Liver (tissue), 9 donors: Measurements from ENCODE around the gene HACE1. TPM values are rescaled to one million over a fixed set of nuclear protein-coding genes. Genes with fewer than 3 reads are reported as not detected.

ENCODE experiments used
- DNase-seq: peaks from one replicate; pipeline ENCODE4 v3.0.0-alpha.2; 2017; ENCODE audit warnings: low spot score
- H3K27ac ChIP-seq, 2 donors: one replicate each; pipeline ENCODE4 v1.7.0; 2013; ENCODE audit warnings: inconsistent platforms in 2 of 2, low read length in 2 of 2, control low read depth in 1 of 2, low read depth in 1 of 2, mild to moderate bottlenecking in 1 of 2
- H3K27me3 ChIP-seq, 4 donors: one replicate each; pipeline versions ENCODE4 v1.6.1 to v1.7.0; 2013; ENCODE audit warnings: low read length in 3 of 4, inconsistent platforms in 1 of 4, mild to moderate bottlenecking in 1 of 4, moderate library complexity in 1 of 4; ENCODE audit not compliant: control insufficient read depth in 4 of 4, insufficient read depth in 4 of 4
- H3K36me3 ChIP-seq, 4 donors: one replicate each; pipeline versions ENCODE4 v1.6.1 to v1.7.0; 2013; ENCODE audit warnings: low read length in 3 of 4, mild to moderate bottlenecking in 3 of 4, low read depth in 1 of 4, moderate library complexity in 1 of 4; ENCODE audit not compliant: control insufficient read depth in 4 of 4, insufficient read depth in 3 of 4
- H3K4me1 ChIP-seq, 4 donors: one replicate each; pipeline versions ENCODE4 v1.6.1 to v1.7.0; 2013; ENCODE audit warnings: low read length in 3 of 4, mild to moderate bottlenecking in 3 of 4, moderate library complexity in 1 of 4; ENCODE audit not compliant: control insufficient read depth in 4 of 4, insufficient read depth in 4 of 4
- H3K4me3 ChIP-seq, 3 donors: one replicate each; pipeline versions ENCODE4 v1.6.1 to v1.7.0; 2013; ENCODE audit warnings: low read length in 3 of 3, control low read depth in 1 of 3, low read depth in 1 of 3, mild to moderate bottlenecking in 1 of 3
- H3K9ac ChIP-seq, 2 donors: one replicate each; pipeline ENCODE4 v1.7.0; 2013; ENCODE audit warnings: low read length in 2 of 2, mild to moderate bottlenecking in 2 of 2, moderate library complexity in 2 of 2, control low read depth in 1 of 2, low read depth in 1 of 2
- H3K9me3 ChIP-seq, 4 donors: one replicate each; pipeline versions ENCODE4 v1.6.1 to v1.7.0; 2013; ENCODE audit warnings: low read length in 3 of 4; ENCODE audit not compliant: control insufficient read depth in 4 of 4
- EGR1 ChIP-seq, 2 donors: IDR thresholded peaks; 2 replicates each; pipeline ENCODE4 v1.6.1; 2016 to 2018; ENCODE audit warnings: antibody characterized with exemption in 2 of 2, low read depth in 2 of 2
- FOXA2 ChIP-seq: IDR thresholded peaks from 2 replicates; pipeline ENCODE4 v1.6.1; 2016; ENCODE audit warnings: antibody characterized with exemption
- HNF4A ChIP-seq, 2 donors: conservative IDR thresholded peaks; 2 replicates each; pipeline ENCODE4 v1.6.1; 2016; ENCODE audit warnings: antibody characterized with exemption in 2 of 2, mild to moderate bottlenecking in 2 of 2
- JUND ChIP-seq, 2 donors: IDR thresholded peaks; 2 replicates each; pipeline ENCODE4 v1.6.1; 2016; ENCODE audit warnings: antibody characterized with exemption in 2 of 2
- NR2F2 ChIP-seq: IDR thresholded peaks from 2 replicates; pipeline ENCODE4 v1.6.1; 2016; ENCODE audit warnings: antibody characterized with exemption
- RAD21 ChIP-seq, 2 donors: IDR thresholded peaks; 2 replicates each; pipeline ENCODE4 v1.6.1; 2016; ENCODE audit warnings: antibody characterized with exemption in 2 of 2, mild to moderate bottlenecking in 2 of 2
- RXRA ChIP-seq, 2 donors: IDR thresholded peaks; 2 replicates each; pipeline ENCODE4 v1.6.1; 2017 to 2018; ENCODE audit warnings: antibody characterized with exemption in 2 of 2, mild to moderate bottlenecking in 1 of 2
- TAF1 ChIP-seq: conservative IDR thresholded peaks from 2 replicates; pipeline ENCODE4 v1.6.1; 2016; ENCODE audit warnings: antibody characterized with exemption, mild to moderate bottlenecking
- WGBS: extraction: QIAGEN DNeasy Blood & Tissue Kit; methylation state at CpG from one replicate; pipeline ENCODE4 v1.1.7; 2013; 5-methylcytosine and 5-hydroxymethylcytosine counted together
- polyA plus RNA-seq, 2 donors: library from polyadenylated mRNA; stranded (reverse) in 1 of 2; unstranded in 1 of 2; fragments of 200-250 nt in 1 of 2; fragments of >200 nt in 1 of 2; fragmentation: Nextera tagmentation in 1 of 2; extraction: Ambion mirVana in 1 of 2; gene quantifications; one replicate each; pipeline versions ENCODE4 v1.2.1 to v1.2.3, GENCODE V29; 2013 to 2015
- total RNA-seq, 2 donors: library from RNA; depleted of rRNA; stranded (reverse); fragments of >200 nt; gene quantifications; one replicate each; pipeline ENCODE4 v1.2.3, GENCODE V29; 2014
- TF ChIP-seq, protein P1 (sequence below): fragments of 150-350 bp; IDR thresholded peaks from 2 replicates; pipeline ENCODE4 v1.5.1; 2017; ENCODE audit warnings: improper control_type of control experiment, low read depth, low read length; ENCODE audit not compliant: missing input control
- TF ChIP-seq, protein P2 (sequence below): IDR thresholded peaks from 2 replicates; pipeline ENCODE4 v1.6.1; 2016; ENCODE audit warnings: antibody characterized with exemption
- TF ChIP-seq, protein P3 (sequence below): IDR thresholded peaks from 2 replicates; pipeline ENCODE4 v1.6.1; 2016; ENCODE audit warnings: antibody characterized with exemption, mild to moderate bottlenecking
- donor health status: healthy.
- donor health status: healthy.
- donor health status: healthy.
- donor health status: healthy.
- donor health status: healthy.

HACE1 gene
- total and polyA plus RNA-seq, 4 donors, result 1.3 to 7.2 (median 2.5) TPM

DNA sequence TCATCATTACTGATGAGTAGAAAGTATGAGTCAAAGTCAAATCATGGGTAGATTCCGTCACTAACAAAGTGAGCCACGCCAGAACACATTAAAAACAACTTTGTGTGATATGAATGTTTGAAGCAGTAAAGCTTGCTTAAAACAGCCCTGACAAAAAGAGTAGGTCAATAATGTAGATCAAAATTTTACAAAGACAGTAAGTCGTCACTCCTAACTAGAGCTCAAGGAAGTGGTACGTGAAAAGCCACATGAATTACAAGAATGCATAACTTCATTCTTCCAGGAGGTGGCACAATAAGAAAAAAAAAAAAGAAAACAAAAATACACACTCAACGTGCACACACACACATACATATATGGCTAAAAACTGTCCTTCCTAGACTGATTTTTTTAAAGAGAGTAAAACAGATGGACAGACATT, 69.9 kb downstream of the HACE1 start:
- peaks cover 0 to 4% (median 0%) of the 10 kb centered on the region in 4 donors for H3K36me3 ChIP-seq
- H3K27me3 ChIP-seq, result no peaks in the 10 kb centered on the region
- no peak overlapping the region for H3K9ac ChIP-seq
- H3K4me3 ChIP-seq, result no peak overlapping the region
- no peaks in the 10 kb centered on the region for H3K9me3 ChIP-seq
- H3K27ac ChIP-seq, result no peak overlapping the region
- peaks cover 0 to 4% (median 0%) of the 10 kb centered on the region in 4 donors for H3K4me1 ChIP-seq
- 59% methylated on average over 5 of the region's 5 CpGs for WGBS
- no peak for DNase-seq
- TF ChIP-seq RAD21 (IDR thresholded peaks at IDR 0.05) (peak; percentile 41 to 51), EGR1 (IDR thresholded peaks at IDR 0.05; ENCODE audit: low read depth in 2 of 2) (no peak)
- TF ChIP-seq, protein P1, sequence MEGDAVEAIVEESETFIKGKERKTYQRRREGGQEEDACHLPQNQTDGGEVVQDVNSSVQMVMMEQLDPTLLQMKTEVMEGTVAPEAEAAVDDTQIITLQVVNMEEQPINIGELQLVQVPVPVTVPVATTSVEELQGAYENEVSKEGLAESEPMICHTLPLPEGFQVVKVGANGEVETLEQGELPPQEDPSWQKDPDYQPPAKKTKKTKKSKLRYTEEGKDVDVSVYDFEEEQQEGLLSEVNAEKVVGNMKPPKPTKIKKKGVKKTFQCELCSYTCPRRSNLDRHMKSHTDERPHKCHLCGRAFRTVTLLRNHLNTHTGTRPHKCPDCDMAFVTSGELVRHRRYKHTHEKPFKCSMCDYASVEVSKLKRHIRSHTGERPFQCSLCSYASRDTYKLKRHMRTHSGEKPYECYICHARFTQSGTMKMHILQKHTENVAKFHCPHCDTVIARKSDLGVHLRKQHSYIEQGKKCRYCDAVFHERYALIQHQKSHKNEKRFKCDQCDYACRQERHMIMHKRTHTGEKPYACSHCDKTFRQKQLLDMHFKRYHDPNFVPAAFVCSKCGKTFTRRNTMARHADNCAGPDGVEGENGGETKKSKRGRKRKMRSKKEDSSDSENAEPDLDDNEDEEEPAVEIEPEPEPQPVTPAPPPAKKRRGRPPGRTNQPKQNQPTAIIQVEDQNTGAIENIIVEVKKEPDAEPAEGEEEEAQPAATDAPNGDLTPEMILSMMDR, result peak; percentile 17

DNA sequence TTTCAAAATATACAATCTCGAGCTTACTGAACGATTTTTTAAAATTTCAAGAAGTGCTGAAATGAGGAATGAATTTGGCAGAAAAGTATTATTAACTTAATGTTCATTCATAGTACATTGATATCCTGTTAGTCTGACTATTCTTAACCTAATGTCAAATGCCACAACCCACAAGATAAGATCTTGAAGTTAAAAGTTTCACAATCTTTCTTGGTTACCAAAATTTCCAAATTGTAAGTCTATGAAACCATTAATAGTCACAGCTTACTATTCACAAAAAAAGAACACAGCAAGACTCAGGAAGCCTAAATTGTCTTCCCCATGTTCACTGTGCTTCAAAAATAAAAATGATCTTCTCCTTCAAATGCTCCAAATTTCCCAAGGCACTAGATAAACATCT, 71.3 kb downstream of the HACE1 start:
- no peak for DNase-seq

DNA sequence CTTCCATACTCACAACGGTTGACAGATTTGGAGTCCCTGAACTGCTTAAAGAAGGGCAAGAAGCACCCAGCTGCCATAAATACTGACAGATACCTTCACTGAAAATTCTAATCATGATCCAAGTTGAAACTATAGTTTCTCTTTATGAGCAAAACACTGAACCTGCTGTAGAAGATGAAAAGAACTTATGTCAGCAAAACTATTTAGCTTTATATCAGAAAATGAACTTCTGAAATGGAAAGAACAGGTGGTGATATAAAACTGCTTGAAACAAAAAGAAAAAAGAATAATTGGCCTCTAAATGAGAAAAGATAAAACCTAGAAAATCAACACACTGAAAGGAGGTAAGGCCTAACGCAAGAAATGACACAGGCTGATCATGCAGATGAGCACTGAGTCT, 72.4 kb downstream of the HACE1 start:
- H3K27me3 ChIP-seq, result no peaks in the 10 kb centered on the region
- no peak overlapping the region for H3K4me3 ChIP-seq
- no peak overlapping the region for H3K9ac ChIP-seq
- H3K36me3 ChIP-seq, result peaks cover 0 to 4% (median 0%) of the 10 kb centered on the region in 4 donors
- peaks cover 0 to 4% (median 0%) of the 10 kb centered on the region in 4 donors for H3K4me1 ChIP-seq
- no peak overlapping the region for H3K27ac ChIP-seq
- DNase-seq, result no peak
- no peak for TF ChIP-seq NR2F2
- TF ChIP-seq RXRA (IDR thresholded peaks at IDR 0.05), result no peak
- no peak for TF ChIP-seq TAF1
- no peak for TF ChIP-seq HNF4A (conservative IDR thresholded peaks at IDR 0.05)
- TF ChIP-seq JUND (IDR thresholded peaks at IDR 0.05), result no peak
- no peak for TF ChIP-seq FOXA2
- TF ChIP-seq, protein P2, sequence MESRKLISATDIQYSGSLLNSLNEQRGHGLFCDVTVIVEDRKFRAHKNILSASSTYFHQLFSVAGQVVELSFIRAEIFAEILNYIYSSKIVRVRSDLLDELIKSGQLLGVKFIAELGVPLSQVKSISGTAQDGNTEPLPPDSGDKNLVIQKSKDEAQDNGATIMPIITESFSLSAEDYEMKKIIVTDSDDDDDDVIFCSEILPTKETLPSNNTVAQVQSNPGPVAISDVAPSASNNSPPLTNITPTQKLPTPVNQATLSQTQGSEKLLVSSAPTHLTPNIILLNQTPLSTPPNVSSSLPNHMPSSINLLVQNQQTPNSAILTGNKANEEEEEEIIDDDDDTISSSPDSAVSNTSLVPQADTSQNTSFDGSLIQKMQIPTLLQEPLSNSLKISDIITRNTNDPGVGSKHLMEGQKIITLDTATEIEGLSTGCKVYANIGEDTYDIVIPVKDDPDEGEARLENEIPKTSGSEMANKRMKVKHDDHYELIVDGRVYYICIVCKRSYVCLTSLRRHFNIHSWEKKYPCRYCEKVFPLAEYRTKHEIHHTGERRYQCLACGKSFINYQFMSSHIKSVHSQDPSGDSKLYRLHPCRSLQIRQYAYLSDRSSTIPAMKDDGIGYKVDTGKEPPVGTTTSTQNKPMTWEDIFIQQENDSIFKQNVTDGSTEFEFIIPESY, result no peak
- WGBS, result 94% methylated on average over 2 of the region's 2 CpGs
- no peaks in the 10 kb centered on the region for H3K9me3 ChIP-seq

More for the DNA sequence above, 71.3 kb downstream of the HACE1 start:
- 82% methylated on average over 2 of the region's 2 CpGs for WGBS
- TF ChIP-seq, protein P3, sequence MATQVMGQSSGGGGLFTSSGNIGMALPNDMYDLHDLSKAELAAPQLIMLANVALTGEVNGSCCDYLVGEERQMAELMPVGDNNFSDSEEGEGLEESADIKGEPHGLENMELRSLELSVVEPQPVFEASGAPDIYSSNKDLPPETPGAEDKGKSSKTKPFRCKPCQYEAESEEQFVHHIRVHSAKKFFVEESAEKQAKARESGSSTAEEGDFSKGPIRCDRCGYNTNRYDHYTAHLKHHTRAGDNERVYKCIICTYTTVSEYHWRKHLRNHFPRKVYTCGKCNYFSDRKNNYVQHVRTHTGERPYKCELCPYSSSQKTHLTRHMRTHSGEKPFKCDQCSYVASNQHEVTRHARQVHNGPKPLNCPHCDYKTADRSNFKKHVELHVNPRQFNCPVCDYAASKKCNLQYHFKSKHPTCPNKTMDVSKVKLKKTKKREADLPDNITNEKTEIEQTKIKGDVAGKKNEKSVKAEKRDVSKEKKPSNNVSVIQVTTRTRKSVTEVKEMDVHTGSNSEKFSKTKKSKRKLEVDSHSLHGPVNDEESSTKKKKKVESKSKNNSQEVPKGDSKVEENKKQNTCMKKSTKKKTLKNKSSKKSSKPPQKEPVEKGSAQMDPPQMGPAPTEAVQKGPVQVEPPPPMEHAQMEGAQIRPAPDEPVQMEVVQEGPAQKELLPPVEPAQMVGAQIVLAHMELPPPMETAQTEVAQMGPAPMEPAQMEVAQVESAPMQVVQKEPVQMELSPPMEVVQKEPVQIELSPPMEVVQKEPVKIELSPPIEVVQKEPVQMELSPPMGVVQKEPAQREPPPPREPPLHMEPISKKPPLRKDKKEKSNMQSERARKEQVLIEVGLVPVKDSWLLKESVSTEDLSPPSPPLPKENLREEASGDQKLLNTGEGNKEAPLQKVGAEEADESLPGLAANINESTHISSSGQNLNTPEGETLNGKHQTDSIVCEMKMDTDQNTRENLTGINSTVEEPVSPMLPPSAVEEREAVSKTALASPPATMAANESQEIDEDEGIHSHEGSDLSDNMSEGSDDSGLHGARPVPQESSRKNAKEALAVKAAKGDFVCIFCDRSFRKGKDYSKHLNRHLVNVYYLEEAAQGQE, result no peak
- H3K4me1 ChIP-seq, result peaks cover 0 to 4% (median 0%) of the 10 kb centered on the region in 4 donors
- H3K27ac ChIP-seq, result no peak overlapping the region
- H3K9ac ChIP-seq, result no peak overlapping the region
- no peaks in the 10 kb centered on the region for H3K9me3 ChIP-seq
- H3K27me3 ChIP-seq, result no peaks in the 10 kb centered on the region
- peaks cover 0 to 4% (median 0%) of the 10 kb centered on the region in 4 donors for H3K36me3 ChIP-seq
- no peak overlapping the region for H3K4me3 ChIP-seq
